ENCODE results near the gene CTIF.

The CTIF gene

DNA sequence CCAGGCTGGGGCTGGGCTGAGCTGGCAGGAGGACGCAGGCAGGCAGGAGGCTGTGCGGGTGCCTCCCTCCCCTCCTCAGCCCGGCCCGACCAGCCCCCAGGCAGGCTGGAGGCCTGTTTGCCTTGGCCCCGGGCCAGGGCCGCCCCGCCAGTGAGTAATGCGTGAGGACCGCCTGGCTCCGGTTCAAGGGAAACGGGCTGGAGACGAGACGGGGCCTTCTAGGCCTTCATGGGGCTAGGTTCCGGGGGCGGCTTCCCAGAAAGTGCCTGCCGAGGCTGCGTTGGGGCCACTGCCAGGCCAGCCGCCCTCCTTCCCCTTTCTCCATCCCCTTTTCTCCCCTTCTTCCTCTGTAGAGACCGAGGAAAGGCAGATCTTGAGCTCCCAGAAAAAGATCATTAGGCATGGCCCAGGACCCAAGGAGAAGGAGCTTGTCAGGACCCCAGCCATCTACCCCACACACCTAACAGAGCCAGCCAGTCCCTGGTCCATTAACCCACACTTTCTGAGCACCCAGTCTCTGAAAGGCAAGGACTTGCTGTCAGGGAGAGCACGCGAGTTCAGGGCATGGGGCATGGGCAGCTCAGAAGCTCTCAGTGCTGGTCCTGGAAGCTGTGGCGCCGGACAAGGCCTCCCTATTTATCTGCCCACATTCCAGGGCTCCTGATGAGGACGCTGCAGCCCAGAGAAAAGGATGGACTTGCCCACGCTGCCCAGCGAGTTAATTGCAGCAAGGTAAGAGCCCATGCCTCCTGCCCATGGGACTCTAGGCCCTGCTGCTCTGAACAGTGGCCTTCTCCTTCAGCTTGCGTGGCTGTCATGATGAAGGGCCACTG lies 363.4 kb downstream of the CTIF start:
- peak; percentile 83 for FAIRE-seq

DNA sequence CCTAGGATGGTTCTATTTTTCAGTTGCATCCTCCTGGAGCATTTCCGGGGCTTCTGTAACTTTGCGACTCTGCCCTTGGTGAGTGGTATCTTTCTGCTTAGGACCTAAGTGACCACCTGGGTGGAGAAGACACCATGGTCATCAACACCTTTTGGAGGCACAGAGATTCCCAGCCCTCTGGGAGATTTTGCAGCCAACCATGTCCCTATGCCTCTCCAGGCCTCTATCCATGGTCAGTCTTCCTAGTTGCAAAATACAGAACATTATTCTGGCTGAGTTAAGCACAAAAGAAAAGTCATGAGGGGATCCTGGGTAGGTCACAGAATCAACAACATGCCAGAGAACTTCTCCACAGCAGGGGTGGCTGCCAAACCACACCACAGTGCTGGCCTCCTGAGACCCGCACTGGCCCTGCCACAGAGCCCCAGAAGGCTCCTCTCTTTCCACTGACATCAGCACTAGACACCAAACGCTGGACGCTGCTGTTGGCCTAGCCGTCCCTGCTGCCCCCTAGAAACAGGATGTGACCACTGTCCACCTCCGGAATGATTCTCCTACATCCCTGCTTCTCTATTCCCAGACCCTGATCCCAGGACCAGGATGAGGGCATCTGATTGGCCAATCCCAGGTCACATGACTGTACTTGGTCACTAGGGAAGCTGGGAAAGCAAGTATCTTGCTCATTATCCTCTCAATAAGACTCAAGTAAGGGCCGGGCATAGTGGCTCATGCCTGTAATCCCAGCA lies 364.2 kb downstream of the CTIF start:
- no peak for DNase-seq (ENCODE audit: insufficient read length, low spot score)
- no peak for FAIRE-seq

More for the DNA sequence above, 363.4 kb downstream of the CTIF start:
- DNase-seq (ENCODE audit: insufficient read length, low spot score) = peak; percentile 74

DNA sequence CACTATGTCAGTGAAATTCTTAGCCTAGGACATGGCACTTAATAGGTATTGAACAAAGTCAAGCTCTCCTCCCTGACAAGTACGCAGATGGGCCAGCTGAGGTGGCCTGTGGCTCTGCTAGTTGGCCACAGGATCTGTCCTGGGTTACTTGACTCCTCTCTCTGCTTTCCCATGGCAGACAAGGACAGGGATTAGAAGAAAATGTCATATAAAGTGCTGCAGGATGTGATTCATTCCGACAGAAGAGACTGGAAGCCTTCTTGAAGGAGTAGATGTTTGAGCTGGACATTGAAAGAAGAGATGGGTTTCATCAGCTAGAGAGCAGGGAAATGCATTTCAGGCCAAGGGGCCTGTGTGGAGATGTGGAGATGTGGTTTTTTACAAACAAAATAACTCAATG lies 365.3 kb downstream of the CTIF start:
- FAIRE-seq (no peak), DNase-seq (ENCODE audit: insufficient read length, low spot score) (no peak)

DNA sequence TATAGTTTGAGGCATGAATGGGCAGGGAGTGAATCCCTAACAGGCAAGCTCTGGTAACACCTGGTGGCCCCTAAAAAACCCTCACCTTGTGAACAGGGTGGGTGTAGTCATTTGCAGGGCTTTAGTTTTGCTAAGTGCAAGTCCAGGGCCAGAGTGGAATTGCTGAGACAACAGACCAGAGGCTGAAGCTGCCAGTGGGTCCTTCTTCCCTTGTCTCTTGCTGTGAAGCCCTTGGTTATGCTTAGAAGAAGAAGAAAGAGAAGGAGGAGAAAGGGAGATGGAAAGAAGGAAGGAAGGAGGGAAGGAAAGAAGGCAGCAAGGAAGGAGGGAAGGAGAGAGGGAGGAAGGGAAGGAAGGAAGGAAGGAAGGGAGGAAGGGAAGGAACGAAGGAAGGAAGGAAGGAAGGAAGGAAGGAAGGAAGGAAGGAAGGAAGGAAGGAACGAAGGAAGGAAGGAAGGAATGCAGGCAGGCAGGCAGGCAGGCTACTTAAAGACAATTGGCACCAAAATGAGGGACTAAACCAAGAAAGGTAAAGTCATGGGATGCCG lies 366.1 kb downstream of the CTIF start:
- no peak for DNase-seq (ENCODE audit: insufficient read length, low spot score)
- no peak for FAIRE-seq

DNA sequence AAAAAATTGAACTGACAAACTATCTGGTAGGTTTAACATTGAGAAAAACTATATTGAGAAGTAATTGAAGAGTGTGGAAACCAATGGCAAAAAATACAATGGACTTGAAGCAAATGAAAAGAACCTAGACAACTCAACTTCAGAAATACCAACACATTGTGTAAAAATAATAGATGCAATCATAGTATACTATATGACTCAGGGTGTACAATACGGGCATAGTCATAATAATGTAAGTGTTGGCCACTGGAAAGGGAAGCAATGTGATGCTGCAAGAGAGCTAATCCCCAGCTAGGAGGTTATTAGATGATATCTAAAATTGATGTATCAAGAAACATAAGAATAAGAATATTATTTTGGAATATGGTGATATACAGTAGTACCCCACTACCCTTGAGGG lies 366.7 kb downstream of the CTIF start:
- no peak for DNase-seq (ENCODE audit: insufficient read length, low spot score)
- FAIRE-seq = no peak

DNA sequence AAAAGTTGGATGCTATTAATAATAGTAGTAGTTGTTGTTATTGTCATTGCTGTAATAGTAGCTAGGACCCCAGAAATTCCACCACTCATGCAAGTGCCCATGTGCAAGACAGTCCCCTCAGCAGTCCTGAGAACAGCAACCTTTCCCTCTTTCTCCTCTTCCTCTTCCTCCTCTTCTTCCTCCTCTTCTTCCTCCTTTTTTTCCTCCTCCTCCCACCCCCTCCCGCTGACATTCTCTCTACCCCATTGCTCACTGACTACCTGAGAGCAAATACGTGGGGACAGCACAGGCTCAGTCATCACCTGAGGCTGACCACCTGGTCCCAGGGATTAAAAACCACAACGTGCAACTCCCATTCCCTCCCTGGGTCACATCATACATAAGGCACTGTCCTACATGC lies 370.1 kb downstream of the CTIF start:
- DNase-seq (ENCODE audit: insufficient read length, low spot score) (no peak), FAIRE-seq (no peak)

DNA sequence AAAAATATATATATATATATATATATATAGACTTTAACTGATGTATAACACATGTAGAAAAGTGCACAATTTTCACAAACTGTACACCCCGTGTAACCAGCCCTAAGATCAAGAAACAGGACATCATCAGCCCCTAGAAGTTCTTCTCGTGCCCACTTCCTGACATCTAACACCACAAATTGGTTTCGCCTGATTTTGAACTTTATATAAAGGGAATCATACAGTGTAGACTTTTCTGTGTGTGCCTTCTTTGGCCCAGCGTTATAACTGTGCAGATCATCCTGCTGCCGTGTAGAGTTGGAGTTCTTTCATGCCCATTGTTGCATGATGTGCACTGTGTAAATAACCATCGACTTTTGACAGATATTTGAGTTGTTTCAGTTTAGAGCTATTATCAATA lies 370.9 kb downstream of the CTIF start:
- FAIRE-seq = no peak

DNA sequence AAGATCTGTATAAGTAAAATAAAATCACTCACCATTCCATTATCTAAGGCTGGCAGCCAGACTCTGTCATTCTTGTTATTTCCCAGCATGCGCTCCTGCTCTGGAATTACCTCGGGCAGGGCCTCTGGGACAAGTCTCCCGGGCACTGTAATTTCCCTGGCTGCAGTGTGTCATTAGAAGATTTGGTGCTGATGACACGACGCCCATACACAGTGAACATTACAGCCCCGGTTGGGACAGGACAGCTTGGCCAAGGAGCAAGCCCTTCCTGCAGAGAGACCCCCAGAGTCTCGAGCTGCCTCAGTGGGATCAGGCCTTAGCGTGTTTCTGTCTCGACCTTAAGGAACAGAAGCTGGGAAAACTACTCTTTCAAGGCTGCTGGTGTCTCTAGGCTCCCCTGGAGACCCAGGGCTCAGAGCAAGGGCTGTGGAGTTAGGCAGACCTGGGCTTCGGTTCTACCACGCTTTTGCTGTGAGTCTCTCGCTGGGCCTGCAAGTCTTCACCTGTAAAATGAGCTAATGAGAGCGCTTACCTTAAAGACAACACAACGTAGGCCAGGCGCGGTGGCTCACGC lies 372.2 kb downstream of the CTIF start:
- FAIRE-seq (no peak), DNase-seq (ENCODE audit: insufficient read length, low spot score) (no peak)

More for the DNA sequence above, 370.9 kb downstream of the CTIF start:
- DNase-seq (ENCODE audit: insufficient read length, low spot score) = no peak

All from HTR-8/SVneo (cell line).